HL-60 (cell line): ENCODE results near the gene VRK3.
A peak's percentile ranks its signal among the peaks of the same experiment; 100 is the strongest.

ENCODE experiments used
- DNase-seq, 2 experiments: peaks; one replicate each; pipeline ENCODE4 v3.0.0-alpha.2; 2010 to 2020; ENCODE audit warnings: low read depth in 1 of 2, low spot score in 1 of 2
- H3K27ac ChIP-seq: fragments of 250-450 bp; sonication (Bioruptor Pico); replicated peaks from 2 replicates; pipeline ENCODE4 v1.5.1; 2020; ENCODE audit warnings: mild to moderate bottlenecking, moderate library complexity
- H3K27me3 ChIP-seq: fragments of 250-450 bp; sonication (Bioruptor Pico); 2 replicates; pipeline ENCODE4 v1.5.1; 2021; ENCODE audit warnings: mild to moderate bottlenecking, moderate library complexity; ENCODE audit not compliant: insufficient read depth, poor library complexity, severe bottlenecking
- H3K4me3 ChIP-seq: replicated peaks from 2 replicates; pipeline ENCODE4 v1.5.1; 2011; ENCODE audit warnings: mild to moderate bottlenecking, control low read depth, low read length; ENCODE audit not compliant: insufficient read depth
- GABPA ChIP-seq: IDR thresholded peaks from 2 replicates; pipeline ENCODE4 v1.6.1; 2012; ENCODE audit warnings: low read depth
- POLR2AphosphoS5 ChIP-seq: IDR thresholded peaks from 2 replicates; pipeline ENCODE4 v1.6.1; 2012; ENCODE audit warnings: low read depth
- SPI1 ChIP-seq: IDR thresholded peaks from 2 replicates; pipeline ENCODE4 v1.6.1; 2012; ENCODE audit warnings: low read depth, mild to moderate bottlenecking, borderline replicate concordance
- TF ChIP-seq, protein P1 (sequence below): IDR thresholded peaks from 2 replicates; pipeline ENCODE4 v1.6.1; 2012; ENCODE audit warnings: low read depth; ENCODE audit not compliant: insufficient replicate concordance
- TF ChIP-seq, protein P2 (sequence below): IDR thresholded peaks from one replicate; pipeline ENCODE4 v1.5.1; 2011; ENCODE audit warnings: low read length, control low read depth, inconsistent platforms; ENCODE audit not compliant: insufficient read depth

Gene VRK3

DNA sequence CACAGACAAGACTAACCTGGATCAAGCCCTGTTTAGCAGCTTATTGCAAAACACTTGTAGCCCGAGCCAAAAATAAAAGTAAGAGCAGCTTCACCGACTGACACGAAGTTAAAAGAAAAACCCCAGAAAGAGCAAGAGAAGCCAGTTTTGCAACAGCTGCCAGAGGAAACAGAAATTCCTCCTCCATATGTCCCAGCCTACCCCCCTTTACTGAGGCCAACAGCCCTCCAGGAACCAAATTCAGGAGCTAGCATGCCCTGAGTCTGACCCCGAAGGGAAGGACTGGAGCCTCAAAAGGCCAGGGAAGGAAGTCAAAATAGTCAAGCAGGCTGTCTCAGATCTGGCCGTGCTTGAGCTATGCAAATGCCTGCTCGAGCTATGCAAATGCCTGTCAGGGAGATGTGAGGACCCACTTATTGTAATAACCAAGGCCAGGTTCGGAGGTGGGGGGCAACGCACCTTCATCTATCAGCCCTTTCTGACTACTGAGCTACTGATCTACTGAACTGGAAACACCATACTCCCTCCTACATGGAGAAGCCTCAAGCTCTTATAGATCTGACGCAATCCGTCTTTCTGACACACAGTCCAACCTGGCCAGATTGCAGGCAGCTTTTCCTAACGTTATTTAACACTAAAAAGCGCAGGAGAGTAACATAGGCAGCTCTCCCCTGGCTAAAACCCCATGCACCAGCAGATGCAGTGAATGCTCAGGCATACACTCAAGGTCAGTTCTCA is 70.9 kb downstream of the VRK3 start:
- Histone ChIP-seq H3K27ac (peak overlapping the region; percentile 30), H3K27me3 (no peaks in the 10 kb centered on the region), H3K4me3 (peak overlapping the region; percentile 7)
- peak; percentile 60 to 65 for DNase-seq
- TF ChIP-seq, protein P1, sequence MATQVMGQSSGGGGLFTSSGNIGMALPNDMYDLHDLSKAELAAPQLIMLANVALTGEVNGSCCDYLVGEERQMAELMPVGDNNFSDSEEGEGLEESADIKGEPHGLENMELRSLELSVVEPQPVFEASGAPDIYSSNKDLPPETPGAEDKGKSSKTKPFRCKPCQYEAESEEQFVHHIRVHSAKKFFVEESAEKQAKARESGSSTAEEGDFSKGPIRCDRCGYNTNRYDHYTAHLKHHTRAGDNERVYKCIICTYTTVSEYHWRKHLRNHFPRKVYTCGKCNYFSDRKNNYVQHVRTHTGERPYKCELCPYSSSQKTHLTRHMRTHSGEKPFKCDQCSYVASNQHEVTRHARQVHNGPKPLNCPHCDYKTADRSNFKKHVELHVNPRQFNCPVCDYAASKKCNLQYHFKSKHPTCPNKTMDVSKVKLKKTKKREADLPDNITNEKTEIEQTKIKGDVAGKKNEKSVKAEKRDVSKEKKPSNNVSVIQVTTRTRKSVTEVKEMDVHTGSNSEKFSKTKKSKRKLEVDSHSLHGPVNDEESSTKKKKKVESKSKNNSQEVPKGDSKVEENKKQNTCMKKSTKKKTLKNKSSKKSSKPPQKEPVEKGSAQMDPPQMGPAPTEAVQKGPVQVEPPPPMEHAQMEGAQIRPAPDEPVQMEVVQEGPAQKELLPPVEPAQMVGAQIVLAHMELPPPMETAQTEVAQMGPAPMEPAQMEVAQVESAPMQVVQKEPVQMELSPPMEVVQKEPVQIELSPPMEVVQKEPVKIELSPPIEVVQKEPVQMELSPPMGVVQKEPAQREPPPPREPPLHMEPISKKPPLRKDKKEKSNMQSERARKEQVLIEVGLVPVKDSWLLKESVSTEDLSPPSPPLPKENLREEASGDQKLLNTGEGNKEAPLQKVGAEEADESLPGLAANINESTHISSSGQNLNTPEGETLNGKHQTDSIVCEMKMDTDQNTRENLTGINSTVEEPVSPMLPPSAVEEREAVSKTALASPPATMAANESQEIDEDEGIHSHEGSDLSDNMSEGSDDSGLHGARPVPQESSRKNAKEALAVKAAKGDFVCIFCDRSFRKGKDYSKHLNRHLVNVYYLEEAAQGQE: no peak
- peak; percentile 54; the same call in 1 of the 2 replicates for TF ChIP-seq SPI1
- no peak for TF ChIP-seq POLR2AphosphoS5

DNA sequence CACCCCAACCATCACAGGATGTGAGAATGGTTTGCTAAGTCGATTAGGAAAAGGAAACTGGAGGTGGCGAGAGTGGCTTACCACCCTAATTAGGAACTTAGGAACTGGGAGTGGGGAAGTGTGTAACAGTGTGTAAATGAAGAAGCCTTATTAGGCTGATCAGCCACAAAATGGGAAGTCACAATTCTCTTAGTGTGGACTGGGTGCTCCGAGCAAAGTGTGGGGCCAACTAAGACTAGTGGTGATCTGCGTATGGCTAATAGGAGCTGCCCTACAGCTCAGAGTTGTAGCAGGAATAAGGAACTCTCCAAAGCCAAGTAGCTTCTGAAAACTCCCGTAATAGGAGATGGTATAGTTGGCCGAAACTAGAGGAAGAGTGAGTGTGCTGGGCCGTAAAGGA is 71.8 kb downstream of the VRK3 start:
- TF ChIP-seq, protein P1: peak; percentile 24
- TF ChIP-seq SPI1: peak; percentile 89
- TF ChIP-seq, protein P2, sequence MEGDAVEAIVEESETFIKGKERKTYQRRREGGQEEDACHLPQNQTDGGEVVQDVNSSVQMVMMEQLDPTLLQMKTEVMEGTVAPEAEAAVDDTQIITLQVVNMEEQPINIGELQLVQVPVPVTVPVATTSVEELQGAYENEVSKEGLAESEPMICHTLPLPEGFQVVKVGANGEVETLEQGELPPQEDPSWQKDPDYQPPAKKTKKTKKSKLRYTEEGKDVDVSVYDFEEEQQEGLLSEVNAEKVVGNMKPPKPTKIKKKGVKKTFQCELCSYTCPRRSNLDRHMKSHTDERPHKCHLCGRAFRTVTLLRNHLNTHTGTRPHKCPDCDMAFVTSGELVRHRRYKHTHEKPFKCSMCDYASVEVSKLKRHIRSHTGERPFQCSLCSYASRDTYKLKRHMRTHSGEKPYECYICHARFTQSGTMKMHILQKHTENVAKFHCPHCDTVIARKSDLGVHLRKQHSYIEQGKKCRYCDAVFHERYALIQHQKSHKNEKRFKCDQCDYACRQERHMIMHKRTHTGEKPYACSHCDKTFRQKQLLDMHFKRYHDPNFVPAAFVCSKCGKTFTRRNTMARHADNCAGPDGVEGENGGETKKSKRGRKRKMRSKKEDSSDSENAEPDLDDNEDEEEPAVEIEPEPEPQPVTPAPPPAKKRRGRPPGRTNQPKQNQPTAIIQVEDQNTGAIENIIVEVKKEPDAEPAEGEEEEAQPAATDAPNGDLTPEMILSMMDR: no peak
- H3K4me3 ChIP-seq: no peak overlapping the region
- no peaks in the 10 kb centered on the region for H3K27me3 ChIP-seq
- peak; percentile 73 for DNase-seq
- H3K27ac ChIP-seq: peak overlapping the region; percentile 30

DNA sequence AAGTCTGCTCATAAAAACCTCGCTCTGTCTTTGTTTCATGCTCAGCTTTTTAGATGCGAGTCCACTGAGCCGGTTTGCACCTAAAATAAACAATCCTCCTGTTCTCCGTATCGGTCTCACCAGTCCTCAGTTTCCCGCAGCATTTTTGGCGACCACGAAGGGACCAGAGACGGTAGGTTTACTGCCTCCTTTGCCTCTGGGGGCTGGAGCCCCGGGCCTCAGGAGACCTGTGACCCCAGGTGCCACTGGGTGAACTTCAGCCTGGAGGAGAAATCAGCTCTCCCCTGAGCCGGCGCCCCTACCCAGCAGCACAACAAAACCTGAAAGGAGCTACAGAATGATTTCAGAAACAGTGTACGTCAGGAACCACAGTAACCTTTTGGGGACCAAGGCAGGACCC is 72.3 kb downstream of the VRK3 start:
- Histone ChIP-seq H3K4me3 (no peak overlapping the region), H3K27me3 (no peaks in the 10 kb centered on the region), H3K27ac (no peak overlapping the region)
- TF ChIP-seq GABPA (no peak), SPI1 (no peak), POLR2AphosphoS5 (no peak)
- TF ChIP-seq, protein P2: no peak
- TF ChIP-seq, protein P1: no peak
- no peak for DNase-seq
